ENCODE measurements around the gene EYS.
"Not testable (repeated sequence)": the region's sequence is repeated elsewhere in the genome, so short reads cannot be mapped to it uniquely, and the experiment has no call there.

The EYS gene

DNA sequence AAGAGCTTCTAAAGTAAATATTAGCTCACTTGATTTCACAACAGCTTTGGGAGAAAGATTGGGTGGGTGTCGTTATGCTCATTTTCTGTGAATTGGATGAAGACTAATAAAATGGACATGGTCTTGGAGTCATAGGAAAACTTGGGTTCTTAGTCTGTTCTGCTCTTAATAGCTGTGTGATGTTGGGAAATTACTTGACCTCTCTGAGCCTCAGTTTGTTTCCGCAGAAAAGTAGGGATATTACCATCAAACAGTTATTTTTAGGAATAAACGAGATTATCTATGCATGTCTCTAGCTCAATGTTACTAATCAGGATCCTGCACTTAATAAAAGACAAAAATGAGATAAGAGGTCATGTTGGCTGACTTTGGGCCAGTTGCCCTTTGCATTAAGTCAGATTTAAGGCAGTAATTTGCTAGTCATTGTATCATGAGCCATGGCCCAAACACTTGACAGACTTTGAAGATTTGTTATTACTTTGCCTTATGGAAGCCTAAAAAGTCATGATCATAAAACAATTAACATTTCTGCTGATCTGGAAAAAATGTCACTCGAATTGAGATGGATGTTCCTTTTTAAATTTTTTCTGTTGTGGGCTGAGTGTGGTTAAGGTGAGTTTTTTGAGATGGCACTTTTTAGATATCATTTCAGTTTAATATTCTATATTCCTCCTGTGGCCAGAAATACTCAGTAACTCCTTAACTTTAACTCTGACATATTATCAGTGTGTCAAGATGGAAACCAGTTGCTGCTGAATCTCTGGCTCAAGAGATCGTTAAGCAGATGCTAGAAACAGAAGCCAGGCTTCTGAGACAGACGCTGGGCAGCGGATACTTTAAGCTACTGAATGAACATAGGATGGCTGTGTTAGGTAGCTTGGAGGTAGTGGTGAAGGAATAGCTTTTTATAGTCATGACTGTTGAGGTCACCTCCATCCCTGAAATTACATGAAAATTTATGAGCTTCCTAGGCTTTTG lies 1779.8 kb downstream of the EYS start:
- no peak for DNase-seq

GRCh38 chr6:63926258-63926780 lies 1780.7 kb downstream of the EYS start:
- no peak for DNase-seq

- peak; percentile 32 to 59 for DNase-seq
Measured at GRCh38 chr6:63923139-63923739, 1783.8 kb downstream of the EYS start.

DNA sequence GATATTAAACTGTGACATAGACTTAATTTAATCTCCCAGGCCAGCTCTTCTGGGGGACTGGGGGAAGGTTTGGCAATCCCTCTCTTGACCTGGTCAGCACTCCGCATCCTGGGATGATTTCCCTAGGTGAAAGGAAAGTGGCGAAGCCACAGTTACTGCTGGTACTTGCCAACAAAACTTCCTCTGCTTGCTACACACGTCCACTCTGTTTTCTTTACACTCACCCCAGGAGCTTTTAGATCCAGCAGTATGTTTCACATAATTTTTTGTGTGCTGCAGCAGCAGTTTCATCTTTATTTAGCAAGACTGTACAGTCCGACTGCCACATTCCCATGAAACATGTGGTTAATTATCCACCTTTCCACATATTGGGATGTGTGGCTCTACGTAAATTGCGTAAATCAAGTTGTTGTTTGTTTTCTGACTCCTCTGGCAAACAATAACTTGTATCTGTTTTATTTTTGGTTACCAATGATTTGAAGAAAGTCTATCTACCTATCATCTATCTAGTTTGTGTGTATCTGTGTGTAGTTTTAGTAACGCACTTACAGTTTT lies 1787.4 kb downstream of the EYS start:
- no peak for DNase-seq

DNA sequence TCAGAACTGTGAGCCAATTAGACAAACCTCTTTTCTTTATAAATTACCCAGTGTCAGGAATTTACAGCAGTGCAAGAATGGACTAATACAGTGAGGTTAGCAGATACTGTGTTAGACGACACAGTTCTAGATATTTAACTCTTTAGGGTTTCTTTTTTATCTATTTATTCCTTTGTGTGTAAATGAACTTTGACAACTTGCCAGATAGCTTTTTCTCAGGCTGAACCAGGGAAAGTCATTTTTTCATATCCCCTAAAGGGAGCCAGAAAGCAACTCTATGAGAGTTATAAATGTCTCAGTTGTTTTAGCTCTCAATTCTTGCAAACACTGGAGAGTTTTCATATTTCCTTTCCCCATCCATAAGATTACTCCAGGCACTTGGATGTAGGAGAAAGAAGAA lies 1794.1 kb downstream of the EYS start:
- DNase-seq: no peak

- DNase-seq: no peak
Measured at GRCh38 chr6:63910863-63911551, 1796.0 kb downstream of the EYS start.

DNA sequence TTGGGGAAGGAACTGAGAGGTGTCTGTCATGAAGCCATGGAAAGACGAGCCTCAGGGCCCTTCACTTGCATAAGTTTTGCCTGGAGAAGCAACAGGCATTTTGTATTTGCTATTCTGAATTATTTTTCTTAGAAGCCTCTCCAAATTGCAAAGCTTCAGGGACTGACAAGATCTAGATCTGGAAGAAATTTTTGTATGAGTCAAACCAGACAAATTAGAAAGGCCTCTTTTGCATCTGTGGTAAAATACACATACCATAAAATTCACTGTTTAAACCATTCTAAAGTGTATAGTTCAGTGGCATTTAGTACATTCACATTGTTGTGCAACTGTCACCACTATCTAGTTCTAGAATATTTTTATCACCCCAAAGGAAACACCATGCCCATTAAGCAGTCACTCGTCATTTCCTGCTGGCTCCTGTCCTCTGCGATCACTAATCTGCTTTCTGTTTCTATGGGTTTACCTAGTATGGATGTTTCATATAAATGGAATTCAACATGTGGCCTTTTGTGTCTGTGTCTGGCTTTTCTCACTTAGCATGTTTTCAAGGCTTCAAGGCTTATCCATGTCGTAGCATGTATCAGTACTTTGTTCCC lies 1802.3 kb downstream of the EYS start:
- DNase-seq: no peak

- DNase-seq: no peak
Measured at GRCh38 chr6:63899550-63899949, 1807.5 kb downstream of the EYS start.

DNA sequence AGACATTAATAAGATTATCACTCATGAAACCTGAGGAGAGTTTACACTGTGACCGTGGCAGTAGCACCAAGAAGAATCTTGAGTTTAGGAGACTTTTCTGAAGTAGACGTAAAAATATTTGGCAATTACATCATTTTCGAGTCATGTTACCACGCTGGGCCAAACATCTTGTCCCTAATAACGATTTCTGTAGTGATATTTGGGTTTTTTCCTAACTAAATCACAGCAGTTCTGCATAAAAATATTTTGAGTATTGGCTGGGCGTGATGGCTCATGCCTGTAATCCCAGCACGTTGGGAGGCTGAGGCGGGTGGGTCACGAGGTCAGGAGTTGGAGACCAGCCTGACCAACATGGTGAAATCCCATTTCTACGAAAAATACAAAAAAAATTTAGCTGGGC lies 1809.1 kb downstream of the EYS start:
- no peak for DNase-seq

DNA sequence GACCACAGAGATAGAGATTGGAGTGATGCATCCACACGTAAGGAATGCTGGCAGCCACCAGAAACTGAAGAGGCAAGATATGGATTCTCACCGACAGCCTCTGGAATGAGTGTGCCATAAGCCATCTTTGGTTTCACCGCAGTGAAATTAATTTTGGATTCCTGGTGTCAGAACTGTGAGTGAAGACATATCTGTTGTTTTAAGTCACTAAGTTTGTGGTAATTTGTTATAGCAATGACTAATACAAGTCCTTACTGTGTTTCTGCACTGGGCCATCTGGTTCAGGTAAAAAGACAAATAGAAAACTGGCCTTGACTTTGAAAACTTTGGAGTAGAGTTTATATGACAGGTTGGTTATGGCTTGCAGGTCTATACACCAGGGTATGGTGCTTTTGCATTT lies 1809.6 kb downstream of the EYS start:
- no peak for DNase-seq

- DNase-seq: no peak
Measured at GRCh38 chr6:63888416-63888815, 1818.6 kb downstream of the EYS start.

GRCh38 chr6:63887804-63888203 lies 1819.2 kb downstream of the EYS start:
- DNase-seq: not testable (repeated sequence)

DNA sequence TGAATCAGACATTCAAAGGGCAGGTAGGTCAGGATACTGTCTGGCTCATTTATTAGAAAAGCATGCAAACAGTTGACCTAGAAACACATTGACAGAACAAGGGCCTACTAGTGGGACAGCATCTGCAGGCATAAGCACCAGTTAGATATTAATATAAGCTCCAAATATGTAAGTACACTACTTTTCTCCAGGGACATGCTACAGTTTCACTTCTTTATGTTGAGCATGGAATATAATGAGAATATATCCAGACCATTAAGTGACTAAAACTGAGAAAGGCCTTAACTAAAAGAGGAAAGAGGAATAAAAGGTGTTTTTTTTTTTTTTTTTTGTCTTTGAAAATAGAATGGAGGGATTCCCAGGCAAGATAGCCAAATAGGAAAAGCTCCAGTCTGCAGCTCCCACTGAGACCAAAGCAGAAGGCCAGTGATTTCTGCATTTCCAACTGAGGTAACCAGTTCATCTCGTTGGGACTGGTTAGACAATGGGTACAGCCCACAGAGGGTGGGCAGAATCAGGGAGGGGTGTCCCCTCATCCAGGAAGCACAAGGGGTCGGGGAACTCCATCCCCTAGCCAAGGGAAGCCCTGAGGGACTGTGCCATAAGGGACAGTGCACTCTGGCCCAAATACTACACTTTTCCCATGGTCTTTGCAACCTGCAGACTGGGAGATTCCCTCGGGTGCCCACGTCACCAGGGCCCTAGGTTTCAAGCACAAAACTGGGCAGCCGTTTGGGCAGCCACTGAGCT lies 1819.8 kb downstream of the EYS start:
- DNase-seq: no peak

GRCh38 chr6:63886341-63886740 lies 1820.7 kb downstream of the EYS start:
- no peak for DNase-seq

DNA sequence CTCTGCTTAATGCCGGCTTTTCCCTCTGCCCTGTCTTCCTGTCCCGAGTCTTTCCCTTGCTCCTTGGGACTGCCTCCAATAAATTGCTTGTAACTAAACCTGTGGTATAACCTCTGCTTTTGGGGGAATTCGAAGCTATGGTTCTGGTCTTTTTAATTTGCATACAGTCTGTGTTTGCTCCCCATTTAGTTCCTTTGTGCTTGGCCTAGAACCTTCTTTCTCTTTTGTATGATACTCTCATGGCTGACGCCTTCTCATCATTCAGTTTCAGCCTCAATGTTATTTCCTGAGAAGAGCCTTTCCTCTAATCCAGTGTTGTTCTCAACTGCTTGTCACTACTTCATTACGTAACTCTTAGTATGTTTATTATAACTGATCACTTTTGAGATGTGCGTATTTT lies 1823.4 kb downstream of the EYS start:
- DNase-seq: no peak

DNA sequence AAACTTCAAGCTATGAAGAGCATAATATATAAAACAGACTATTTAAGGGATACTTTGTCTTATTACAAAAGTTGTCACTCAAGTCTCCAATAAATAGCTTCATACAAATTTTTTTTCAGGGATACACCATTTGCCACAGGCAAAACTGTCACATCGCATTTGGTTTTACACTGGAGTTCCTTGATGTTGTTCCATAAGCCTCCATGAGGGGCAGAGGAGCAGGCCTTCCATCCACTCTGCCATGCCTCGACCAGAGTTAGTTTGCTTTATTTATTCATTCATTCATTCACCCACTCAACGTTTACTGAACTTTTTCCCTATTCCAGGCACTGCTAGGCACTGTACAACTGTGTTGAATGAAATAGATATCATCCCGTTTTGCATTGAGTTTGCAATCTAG lies 1824.8 kb downstream of the EYS start:
- DNase-seq: no peak

- no peak for DNase-seq
Measured at GRCh38 chr6:63881791-63882190, 1825.2 kb downstream of the EYS start.

DNA sequence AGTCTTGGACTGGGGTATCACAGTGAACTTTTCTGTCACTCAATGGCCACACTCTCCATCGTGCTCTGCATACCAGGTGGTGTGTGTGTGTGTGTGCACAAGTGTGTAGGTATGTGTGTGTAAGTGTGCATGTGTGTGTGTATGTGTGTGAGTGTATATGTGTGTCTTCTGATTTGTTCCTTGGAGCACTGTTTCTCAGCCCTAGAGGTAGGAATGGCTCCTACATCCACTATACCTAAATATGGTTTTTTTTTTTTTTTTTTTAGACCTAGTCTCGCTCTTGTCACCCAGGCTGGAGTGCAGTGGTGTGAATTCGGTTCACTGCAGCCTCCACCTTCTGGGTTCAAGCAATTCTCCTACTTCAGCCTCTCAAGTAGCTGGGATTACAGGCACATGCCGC lies 1834.8 kb downstream of the EYS start:
- DNase-seq: no peak

DNA sequence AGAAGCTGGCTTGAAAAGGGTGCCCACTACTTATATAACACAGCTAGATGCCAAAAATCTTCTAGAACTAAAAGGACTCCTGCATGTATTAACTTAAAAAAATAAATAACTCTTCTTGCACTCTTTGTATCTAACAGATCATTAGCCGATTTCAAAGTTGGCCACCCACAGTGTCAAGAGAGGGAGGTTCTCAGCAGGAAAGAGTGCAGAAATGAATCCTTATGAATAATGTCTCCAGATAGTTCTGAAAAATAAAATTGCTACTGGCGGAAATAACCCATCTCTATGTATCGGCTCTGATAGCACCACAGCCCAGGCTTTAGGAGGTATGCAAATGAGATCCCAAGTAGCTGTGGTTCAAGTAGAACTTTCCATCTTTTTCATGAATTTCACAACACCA lies 1838.7 kb downstream of the EYS start:
- DNase-seq: no peak

GRCh38 chr6:63864671-63865318 lies 1842.2 kb downstream of the EYS start:
- no peak for DNase-seq

- DNase-seq: no peak
Measured at GRCh38 chr6:63864061-63864460, 1843.0 kb downstream of the EYS start.
